Measurements from ENCODE around the gene CHD8.
"Not testable (repeated sequence)": the region's sequence is repeated elsewhere in the genome, so short reads cannot be mapped to it uniquely, and the experiment has no call there.

CHD8 gene

GRCh38 chr14:21436567-21437062 lies 19.3 kb downstream of the CHD8 start:
- no peak for DNase-seq (ENCODE audit: low read depth in 3 of 3)

- DNase-seq (ENCODE audit: low read depth in 3 of 3): no peak
Observed at GRCh38 chr14:21431126-21431525, 24.8 kb downstream of the CHD8 start.

DNA sequence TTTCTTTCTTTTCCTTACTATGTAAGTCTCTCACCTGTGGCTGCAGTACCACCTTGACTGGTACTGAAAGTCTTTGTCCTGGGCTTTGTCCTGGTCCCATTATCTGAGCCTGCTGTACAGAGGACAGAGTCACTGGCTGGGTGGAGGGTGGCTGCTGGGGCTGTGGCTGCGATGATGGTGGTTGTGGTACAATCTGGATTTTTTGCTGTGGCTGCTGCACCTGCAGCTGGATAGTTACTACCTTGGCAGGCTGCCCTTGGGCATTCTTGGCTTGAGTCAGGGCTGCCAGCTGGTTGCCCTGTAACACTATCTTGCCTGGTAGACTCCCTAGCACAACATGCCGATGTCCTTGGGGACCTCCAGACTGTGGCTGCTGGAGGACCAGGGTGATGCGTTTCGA lies 27.0 kb downstream of the CHD8 start:
- DNase-seq (ENCODE audit: low read depth in 3 of 3): no peak

DNA sequence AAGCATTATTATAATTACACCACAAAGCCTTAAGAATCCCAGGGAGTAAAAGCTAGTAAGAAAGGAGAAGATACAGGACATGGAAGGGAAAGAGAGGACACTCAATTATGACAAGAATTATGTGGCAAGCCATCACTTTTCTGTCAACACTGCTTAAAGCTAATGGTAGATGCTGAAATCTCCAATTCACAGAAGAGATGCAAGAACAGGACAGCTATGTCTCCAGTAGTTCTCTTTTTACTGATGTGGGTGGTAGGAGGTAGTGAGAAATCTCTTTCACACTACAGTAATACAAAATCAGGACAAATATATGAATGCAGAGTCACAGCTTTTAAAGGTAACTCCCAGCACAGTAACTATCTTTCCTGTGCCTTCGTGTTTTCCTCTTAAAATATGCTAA lies 29.2 kb downstream of the CHD8 start:
- no peak for DNase-seq (ENCODE audit: low read depth in 3 of 3)

- no peak for DNase-seq (ENCODE audit: low read depth in 3 of 3)
Observed at GRCh38 chr14:21419528-21419927, 36.4 kb downstream of the CHD8 start.

- DNase-seq (ENCODE audit: low read depth in 3 of 3): no peak
Observed at GRCh38 chr14:21415329-21415728, 40.6 kb downstream of the CHD8 start.

- DNase-seq (ENCODE audit: low read depth in 3 of 3): no peak
Observed at GRCh38 chr14:21414137-21414631, 41.7 kb downstream of the CHD8 start.

- no peak for DNase-seq (ENCODE audit: low read depth in 3 of 3)
Observed at GRCh38 chr14:21408147-21408546, 47.8 kb downstream of the CHD8 start.

DNA sequence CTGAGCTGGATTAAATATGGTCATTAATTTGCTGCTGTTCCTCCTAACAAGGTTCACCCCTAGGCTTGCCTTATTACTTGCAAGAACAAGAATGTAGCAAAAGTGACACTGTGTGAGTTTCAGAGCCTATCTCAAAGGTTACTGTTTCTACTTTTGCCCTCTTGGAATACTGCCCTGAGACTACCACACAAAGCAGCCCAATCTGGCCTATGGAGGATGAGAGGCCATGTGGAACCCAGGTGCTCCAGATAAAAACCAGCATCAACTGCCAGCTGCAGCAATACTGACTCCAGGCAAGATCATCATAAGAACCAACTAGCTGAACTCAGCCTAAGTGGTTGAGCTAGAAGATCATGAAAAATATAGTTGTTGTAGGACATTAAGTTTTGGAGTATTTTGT lies 49.7 kb downstream of the CHD8 start:
- DNase-seq (ENCODE audit: low read depth in 3 of 3): no peak

DNA sequence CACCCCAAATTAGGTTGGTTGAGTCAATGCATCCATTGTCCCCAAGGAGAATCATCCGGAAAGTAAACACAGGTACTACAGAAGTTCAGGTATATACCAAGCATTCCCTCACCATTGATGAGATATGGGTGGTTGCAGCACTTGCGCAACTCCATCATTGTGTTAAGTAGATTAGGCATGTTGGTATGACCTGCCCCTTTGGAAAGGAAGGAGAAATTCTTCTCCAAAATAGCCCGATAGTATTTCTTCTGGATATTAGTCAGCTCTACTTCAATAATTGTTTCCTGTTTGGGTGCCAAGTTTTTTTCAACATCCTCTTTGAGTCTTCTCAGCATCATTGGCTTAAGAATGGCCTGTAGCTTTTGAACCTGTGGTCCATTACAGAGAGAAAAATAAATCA lies 50.8 kb downstream of the CHD8 start:
- no peak for DNase-seq (ENCODE audit: low read depth in 3 of 3)

DNA sequence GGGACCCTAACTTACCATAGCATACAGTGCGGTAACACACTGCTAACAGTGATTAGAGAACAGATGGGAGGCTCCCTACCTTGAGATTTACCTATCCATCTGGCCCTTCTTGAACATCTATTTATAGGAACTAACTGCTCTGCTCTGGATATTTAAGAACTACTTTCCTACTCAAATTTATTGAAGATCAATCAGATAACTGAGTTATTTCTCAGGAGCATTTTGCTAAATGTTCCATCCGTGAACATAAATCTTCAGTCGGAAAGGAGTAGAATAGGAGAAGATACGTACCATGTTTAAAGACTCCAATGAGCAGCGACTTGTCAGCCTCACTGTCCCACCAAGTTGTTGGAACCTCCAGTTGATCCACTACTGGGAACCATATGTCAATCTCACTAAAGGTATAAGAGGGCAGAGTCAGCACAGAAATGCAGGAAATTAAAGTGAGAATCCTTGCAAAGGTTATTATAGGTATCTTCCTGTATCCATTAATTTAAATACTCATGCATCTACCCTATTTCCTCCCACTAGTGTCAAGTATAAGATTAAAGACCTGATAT lies 56.5 kb downstream of the CHD8 start:
- no peak for DNase-seq (ENCODE audit: low read depth in 3 of 3)

- DNase-seq (ENCODE audit: low read depth in 3 of 3): no peak
Observed at GRCh38 chr14:21398901-21399300, 57.0 kb downstream of the CHD8 start.

DNA sequence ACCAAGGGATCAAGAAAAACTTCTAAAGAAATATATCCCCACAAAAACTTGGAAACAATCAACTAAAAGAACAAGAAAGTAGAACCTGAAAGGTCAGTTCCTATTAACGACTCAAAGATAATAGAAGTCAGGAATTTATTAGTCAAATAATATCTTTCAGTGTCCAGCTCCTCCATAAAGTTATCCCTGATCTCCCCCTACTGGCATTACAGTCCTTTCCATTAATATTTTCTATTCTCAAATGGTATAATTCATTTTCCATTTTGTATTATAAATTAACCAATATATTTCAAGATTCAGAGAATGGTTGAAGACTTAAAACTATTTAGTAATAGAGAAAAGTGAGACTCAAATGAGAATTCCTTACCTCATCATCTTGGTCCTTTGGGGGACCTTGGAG lies 60.5 kb downstream of the CHD8 start:
- DNase-seq (ENCODE audit: low read depth in 3 of 3): no peak

DNA sequence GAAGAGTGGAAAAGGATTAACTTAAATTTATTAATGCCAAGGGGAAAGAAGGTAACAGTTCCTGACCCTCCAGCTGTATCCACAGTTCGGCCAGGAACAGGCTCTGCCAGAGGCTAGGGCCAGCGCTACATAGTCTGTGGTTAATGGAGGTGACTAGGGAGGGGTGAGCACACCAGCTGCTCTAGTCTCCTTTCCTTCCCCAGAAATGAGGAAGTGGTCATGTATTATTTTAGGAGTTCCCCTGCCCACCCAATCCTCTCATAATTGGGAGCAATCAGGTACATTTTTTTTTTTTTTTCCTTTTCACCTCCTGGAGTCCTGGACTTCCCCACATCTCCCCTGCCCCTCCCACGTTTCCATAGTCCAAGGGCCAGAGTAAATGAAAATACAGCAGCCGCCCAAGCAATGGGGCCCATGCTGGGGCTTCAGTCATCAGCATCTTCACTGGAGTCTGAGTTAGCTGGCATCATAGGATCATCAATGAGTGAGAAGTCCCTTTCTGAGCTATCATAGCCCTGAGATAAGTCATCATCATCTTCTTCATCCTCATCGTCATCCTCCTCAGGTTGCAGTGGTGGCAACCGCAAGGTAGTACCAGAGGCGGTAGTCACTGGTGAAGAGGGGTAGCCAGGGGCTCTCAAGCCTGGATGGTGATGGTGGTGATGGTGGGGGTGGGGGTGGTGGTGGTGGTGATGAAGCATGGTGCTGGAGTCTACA lies 70.6 kb downstream of the CHD8 start:
- no peak for DNase-seq (ENCODE audit: low read depth in 3 of 3)

GRCh38 chr14:21384494-21384851 lies 71.5 kb downstream of the CHD8 start:
- DNase-seq (ENCODE audit: low read depth in 3 of 3): no peak

DNA sequence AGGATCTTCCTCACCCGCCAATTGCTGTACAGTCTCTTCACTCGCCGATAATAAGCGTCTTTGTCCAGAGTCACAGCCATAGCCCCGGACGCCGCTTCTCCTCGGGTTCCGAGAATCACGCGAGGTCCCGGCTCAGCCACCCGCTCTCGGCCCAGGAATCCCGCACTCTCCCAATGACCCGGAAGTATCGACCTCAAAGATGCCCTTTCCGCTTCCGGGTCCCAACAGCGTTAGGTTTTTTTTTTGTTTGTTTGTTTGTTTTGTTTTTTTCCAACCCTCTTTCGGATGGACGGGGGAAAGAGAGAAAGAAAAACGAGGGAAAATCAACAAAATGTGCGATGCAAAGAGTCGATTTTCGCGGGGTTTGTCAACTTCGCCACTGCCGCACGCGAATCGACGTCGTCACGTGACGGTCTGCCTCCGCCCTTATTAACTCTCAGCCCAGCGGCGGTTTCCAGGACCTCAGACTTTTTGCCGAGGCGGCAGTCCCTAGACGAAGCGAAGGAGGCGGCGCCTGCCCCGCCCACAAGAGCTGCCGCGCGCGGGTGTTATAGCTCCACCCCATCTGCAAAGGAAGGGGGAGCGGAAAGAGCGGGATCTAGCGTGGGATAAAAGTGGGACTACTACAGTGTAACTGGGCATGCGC lies 72.0 kb downstream of the CHD8 start, which contains the start of gene SUPT16H:
TSS of gene SUPT16H (minus strand) at position 172 of the 646 bp plus-strand sequence. CDS start at position 80, 92 bp downstream.
- DNase-seq (ENCODE audit: low read depth in 3 of 3): peak; percentile 81 to 91 (median 91)

DNA sequence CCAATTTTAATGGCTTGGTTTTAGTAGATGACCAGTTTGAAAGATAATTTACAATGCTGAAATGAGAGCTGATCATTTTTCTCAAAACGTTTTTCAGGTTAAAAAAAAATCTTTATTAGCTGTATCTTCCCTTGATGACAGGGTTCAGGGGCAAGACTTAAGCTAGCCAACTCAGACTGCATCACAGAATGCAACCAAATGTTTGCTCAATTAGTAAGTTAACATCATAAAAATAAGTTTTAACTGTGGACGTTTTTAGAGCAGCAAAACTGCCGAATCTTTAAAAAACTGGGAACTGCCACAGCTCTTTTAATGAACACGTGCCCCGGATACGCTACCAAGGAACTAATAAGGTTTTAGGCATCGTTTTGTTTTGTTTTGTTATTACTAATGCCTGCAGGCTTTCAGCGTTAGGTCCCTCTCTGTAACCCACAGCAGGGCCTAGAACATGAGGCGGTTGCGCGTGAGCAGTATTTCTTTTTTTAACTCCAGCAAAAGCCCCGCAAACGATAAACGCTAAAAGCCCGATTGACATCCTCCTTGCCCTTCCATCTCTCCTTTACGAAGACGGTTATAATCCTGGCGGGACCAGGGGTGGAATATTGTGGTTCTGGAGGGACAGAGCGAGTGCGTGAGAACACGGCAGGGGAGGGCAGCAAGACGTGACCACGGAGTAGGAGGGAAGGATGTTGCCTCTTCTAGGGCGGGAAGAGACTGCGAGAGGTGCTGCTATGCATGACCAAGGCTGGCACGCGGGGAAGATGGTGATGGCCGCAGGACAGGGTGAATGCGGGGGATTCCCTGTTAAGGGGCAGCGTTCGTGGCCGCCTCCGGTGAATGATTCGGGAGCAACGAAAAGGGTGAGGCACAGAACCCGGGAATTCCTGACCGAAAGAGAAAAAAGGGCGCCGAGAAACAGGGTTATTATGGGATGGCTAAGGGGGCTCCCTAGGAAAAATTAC lies 72.8 kb downstream of the CHD8 start:
- DNase-seq (ENCODE audit: low read depth in 3 of 3): peak; percentile 3 to 30 (median 3)

GRCh38 chr14:21382095-21382494 lies 73.8 kb downstream of the CHD8 start:
- no peak for DNase-seq (ENCODE audit: low read depth in 3 of 3)

DNA sequence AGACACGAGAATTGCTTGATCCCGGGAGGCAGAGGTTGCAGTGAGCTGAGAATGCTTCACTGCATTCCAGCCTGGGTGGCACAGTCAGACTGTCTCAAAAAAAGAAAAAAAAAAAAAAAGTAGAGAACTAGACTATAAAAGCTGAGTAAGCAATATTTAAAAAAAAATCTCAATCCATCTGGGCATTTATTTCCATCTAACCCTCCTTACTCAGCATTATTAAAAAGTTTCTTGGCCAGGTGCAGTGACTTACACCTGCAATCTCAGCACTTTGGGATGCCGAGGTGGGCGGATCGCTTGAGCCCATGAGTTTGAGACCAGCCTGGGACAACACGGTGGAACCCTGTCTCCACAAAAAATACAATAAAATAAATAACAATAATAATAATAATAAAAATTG lies 76.6 kb downstream of the CHD8 start:
- DNase-seq (ENCODE audit: low read depth in 3 of 3): no peak

- DNase-seq (ENCODE audit: low read depth in 3 of 3): no peak
Observed at GRCh38 chr14:21373980-21374379, 81.9 kb downstream of the CHD8 start.

DNA sequence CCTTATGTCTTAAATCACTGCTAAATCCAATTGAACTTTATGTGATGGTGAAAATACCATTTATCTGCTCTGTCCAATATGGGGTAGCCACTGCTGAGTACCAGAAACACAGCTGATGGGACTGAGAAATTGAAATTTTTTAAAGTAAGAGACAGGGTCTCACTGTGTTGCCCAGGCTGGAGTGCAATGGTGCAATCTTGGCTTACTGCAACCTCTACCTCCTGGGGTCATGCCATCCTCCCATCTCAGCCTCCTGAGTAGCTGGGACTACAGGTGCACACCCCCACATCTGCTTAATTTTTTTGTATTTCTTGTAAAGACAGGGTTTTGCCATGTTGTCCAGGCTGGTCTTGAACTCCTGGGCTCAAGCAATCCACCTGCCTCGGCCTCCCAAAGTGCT lies 83.1 kb downstream of the CHD8 start:
- not testable (repeated sequence) for DNase-seq (ENCODE audit: low read depth in 3 of 3)

All from stimulated activated CD4-positive, alpha-beta T cell treated with anti-CD3 and anti-CD28 coated beads, TNF-alpha, amount 100 ng/mL, for 4 hours (primary cell).